CD4-positive, alpha-beta T cell treated with Interferon gamma for 1 hour (primary cell): Measurements from ENCODE around the gene ZNF385A.

Experiments used
- DNase-seq: peaks from one replicate; pipeline ENCODE4 v3.0.0-alpha.2; 2020

Gene ZNF385A

GRCh38 chr12:54390668-54391551 is 6.4 kb upstream of the ZNF385A start:
- DNase-seq = peak; percentile 75

DNA sequence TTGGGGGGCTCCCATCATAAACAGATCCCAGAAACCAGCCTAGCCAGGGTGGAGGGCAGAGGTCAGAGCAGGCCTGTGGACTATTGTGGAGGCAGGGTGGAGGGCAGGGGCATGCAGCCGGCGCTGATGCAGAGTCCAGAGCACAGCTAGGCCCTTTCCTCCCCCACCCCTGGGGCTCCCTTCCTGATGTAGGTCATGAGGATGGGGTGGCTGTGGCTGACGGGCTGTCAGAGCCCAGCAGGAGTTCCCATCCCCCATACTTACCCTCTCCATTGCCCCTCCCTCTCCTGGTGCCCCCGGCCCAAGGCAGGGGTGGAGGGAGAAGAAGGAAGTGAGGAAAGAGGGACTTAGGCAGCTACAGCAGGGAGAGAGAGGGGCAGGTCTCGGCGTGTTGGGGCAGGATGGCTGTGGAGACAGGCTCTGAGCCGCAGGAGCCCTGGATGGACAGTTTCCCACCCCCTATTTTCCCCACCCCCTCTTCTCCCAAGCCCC is 5.7 kb upstream of the ZNF385A start:
- DNase-seq = no peak

GRCh38 chr12:54389607-54390175 is 5.2 kb upstream of the ZNF385A start:
- no peak for DNase-seq

DNA sequence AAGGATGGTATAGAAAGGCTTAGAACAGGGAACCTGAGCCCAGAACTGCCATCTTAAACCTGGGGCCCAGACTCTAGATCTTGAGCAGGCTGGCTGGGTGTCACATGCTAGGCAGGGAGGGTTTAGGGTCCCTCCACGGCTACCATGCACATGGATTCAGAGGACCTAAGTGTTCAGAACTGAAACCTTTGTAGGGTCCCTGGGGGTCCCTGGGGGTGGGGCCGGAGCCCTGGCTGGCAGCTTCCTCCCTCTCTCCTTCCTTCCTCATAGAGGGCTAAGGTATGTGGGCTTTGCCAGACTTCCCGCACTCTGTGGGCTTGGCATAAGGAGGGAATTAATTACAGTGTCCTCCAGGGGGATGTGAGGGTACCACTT is 4.6 kb upstream of the ZNF385A start:
- DNase-seq = no peak

DNA sequence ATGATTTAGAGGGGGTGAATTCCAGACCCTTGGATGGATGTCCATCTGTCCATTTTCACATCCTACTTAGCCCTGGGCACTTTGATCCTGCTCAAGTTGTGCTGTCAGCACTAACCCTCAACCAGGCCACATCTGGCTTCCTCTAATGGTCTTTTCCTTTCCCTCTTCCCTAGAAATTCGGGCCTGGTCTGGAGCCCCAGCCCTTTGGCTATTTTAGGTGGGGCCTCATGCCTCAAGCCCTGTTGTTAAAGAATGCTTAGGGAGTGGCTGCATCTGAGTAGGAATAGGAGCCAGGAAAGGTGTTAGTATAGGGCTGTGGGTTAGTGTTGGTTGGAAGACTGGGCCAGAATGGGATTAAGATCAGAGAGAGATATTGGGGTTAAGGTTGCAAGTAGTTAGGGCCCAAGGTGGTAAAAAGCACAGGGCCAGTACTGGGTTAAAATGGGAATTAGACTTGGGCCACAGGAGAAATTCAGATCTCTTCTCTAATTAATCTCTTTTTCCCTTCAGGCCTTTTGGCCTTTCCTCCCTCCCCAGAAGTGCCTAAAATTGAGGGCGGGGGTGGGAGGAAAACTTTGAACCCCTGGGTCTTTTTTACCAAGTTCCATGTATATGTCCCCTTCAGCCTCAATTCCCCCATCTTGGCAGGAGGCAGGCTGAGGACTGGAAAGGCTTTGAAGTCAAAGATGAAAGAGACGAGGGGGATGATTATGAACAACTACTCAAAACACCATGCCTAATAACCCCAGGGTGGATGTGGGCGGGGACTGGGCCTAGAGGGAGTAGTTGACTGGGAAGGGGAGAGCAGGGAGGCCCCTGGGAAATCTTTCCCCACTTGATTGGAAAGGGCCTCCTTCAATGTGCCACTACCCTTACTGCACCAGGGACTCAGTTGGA is 4.0 kb upstream of the ZNF385A start:
- DNase-seq = no peak

- DNase-seq = no peak
These were observed 2.6 kb upstream of the ZNF385A start for GRCh38 chr12:54387114-54387467.

DNA sequence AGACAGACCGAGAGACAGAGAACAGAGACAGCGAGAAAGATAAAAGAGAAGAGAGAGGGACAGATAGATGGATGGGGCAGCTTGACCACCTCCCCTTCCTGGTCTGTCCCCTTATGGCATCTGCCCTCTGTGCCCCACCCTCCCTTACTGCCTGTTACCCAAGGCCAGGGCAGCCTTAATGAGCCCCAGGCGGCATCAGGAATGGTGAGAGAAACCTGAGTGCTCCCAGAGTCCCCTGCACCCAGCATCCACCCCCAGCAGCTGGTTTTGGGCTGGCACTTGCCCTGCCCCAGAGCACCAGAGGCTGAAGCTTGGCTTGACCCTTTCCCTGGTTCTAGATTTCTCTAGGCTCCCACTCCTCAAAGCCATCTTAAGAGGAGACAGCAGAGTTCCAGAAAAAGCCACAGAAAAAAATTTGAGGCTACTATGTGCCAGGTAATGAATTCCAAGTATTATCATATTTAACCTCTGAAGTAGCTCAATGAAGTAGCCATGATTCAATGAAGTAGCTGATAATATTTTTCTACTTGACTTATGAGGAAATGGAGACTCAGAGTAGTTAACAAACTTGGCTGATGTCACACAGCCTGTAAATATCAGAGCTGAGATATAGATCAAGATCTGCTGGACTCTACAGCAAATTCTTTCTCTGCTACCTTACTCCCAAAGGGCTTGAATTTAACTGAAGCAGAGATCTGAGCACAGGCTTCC is 2.0 kb upstream of the ZNF385A start:
- DNase-seq = no peak

DNA sequence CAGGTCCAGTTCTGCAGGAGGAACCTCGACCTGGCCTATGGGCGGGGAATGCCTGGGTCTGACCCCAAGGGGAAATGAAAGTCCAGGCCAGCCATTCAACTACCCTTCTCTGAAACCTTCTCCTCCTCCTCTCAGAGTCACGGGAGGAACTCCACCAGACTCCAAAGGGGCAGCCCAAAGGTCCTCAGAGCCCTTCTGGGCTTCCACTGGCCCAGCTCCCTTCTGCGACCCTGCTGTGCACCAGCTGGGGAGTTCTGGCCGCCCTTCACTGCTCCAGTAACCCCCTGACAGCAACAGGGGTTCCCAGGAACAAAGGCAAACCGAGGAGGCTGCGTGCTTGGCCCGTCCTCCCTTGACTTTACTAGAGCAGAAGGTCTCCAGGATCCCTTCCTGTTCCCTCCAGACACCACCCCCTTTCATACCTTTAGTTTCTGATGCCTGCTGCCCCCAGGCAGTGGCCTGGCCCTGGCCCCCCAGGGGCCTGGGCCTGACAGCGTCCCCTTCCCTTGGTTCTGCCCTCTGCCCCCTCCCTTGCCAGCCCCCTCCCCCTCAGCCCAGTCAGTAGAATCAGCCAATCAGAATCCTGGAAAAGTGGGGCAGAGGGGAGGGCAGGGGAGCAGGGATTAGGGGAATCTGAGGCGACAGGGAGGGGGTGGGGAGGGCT is 850 bp upstream of the ZNF385A start:
- DNase-seq = peak; percentile 52

DNA sequence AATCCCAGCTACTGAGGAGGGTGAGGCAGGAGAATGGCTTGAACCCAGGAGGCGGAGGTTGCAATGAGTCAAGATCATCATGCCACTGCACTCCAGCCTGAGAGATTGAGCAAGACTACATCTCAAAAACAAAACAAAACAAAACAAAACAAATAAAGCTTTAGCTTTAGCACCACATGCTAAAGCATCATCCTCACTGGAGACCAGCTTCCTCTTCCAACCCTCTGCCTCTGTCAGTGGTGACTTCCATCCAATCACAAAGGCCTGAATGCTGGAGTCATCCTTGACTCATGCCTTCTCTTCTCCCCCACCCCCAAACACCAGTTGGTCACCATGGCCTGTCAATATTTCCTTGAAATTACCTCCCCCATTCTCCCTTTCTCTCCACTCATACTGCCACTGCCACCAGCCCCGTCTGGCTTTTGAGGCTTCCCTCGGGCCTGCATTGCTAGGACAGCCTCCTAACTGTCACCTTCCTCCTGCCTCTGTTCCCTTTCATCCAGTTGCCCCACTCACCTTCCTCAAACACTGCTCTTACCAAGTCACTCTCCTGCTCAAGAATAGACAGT is 1.4 kb downstream of the ZNF385A start:
- peak; percentile 79 for DNase-seq

DNA sequence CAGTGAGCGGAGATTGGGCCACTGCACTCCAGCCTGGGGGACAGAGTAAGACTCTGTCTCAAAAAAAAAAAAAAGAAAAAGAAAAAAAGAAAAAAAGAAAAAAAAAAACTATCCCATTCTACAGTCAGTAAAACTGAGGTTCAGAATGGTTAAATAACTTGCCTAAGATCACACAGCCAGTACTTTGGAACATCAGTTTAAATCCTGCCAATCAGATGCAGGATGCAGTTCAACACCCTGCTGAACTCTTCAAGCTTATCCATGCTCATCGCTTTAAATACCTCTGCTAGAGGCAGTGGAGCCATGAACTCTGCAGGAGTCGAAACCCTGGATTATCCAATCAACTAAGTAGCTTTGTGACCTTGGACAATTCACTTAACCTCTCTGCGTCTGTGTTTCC is 3.4 kb downstream of the ZNF385A start:
- DNase-seq = no peak

DNA sequence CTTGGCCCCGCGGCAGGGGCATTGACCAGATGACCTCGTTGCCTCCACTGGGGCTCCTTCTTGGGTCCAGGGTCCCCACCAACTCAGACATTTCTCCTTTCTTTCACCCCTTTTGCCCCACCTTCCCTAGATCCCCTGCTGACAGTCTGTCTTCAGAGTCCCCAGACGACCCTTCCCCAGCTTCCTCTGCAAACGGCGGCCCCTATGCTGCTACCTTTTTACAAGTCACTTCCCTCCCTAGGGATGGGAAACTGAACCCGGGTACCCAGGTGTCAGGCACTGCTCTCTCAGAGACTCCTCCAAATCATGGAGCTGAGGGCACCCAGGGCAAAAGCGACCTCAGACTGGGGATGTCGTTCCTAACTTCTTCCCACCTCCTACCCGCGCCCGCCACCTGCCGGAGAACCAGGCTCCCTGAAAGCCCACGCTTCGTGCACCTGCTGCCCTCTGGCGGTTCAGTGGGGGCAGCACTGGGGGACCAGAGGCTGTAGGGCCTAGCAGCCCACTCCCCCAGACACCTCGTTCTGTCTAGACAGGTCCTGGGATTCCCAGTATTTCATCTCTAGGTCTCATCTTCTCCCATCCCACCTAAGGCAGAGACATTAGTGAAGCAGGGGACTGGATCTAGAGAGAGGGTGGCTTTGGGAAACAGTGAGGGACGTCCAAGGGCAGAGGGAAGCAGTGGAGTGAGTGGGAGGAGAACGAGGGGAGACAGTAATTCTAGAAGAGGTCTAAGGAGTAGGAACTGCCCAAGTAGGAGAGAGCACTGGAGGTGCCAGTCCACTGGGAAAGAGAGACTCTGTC is 4.9 kb downstream of the ZNF385A start:
- peak; percentile 84 for DNase-seq

- DNase-seq = no peak
These were observed 5.6 kb downstream of the ZNF385A start for GRCh38 chr12:54378796-54379397.

DNA sequence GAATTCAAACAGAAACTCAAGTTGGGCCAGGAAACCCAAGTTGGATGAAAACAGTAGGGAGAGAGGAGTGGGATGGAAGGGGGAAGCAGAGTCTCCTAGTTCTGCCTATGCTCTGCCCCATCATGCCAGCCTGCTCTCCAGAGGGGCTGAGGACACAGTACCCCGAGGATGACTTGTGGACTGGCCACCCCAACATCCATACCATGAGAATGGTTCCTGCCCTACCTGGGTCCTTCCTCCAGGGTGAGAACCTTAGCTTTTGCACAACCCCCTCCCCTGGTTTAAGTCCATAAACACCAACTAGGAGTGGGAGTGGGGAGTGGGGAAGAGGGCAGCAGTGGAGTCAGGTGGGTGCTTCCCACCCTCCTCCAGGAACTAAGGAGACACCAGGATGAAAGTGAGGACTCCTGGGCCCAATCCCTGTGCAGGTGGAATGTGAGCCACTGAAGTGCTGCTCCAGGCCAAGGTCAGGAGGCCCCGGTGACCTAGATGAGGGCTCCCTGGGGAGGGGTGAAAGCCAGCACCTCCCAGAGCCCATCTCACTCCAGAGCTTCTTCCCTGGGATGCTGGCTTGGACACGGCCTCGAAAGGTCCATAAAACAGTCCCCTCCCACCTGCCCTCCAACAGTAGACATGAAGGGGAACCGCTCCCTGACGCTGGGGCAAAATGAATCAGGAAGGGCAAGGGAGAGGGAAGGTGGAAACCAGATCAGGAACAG is 6.6 kb downstream of the ZNF385A start:
- DNase-seq = no peak

GRCh38 chr12:54377007-54377406 is 7.5 kb downstream of the ZNF385A start:
- DNase-seq = no peak

- DNase-seq = no peak
These were observed 7.9 kb downstream of the ZNF385A start for GRCh38 chr12:54376596-54376995.

DNA sequence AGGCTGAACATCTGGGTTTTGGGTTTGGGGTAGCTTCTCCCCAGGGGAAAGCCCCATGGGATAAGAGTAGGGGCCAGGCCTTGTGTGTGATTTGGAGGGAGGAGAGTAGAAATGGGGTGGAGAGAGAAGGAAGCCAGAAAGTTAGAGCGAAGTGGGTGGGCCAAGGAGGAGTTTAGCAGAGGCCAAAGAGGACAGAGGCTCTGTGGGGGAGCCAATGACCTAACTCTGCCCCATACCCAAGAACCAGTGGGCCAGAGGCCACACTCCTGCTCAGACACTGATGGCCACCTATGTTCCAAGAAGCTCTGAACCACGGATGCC is 9.3 kb downstream of the ZNF385A start:
- DNase-seq = no peak

GRCh38 chr12:54374562-54375258 is 9.8 kb downstream of the ZNF385A start:
- DNase-seq = no peak

GRCh38 chr12:54373649-54374561 is 10.6 kb downstream of the ZNF385A start:
- no peak for DNase-seq
